HTERT RPE-1 (cell line): Measurements from ENCODE around the gene USP37.

Experiments used
- in situ Hi-C: fragments of 300-500 bp; cut with MboI; formaldehyde crosslinking; loops from 4 replicates; pipeline ENCODE4 v1.14.3; 2020; ENCODE audit warnings: low sequenced_read_pairs

The USP37 gene

DNA sequence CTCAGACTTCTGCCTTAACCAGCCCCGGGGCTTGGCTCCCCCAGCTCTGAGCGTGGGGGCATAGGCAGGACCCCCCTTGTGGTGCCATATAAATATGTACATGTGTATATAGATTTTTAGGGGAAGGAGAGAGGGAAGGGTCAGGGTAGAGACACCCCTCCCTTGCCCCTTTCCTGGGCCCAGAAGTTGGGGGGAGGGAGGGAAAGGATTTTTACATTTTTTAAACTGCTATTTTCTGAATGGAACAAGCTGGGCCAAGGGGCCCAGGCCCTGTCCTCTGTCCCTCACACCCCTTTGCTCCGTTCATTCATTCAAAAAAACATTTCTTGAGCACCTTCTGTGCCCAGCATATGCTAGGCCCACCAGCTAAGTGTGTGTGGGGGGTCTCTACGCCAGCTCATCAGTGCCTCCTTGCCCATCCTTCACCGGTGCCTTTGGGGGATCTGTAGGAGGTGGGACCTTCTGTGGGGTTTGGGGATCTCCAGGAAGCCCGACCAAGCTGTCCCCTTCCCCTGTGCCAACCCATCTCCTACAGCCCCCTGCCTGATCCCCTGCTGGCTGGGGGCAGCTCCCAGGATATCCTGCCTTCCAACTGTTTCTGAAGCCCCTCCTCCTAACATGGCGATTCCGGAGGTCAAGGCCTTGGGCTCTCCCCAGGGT is 162.9 kb downstream of the USP37 start:
- in situ Hi-C loops, result no loop called here

DNA sequence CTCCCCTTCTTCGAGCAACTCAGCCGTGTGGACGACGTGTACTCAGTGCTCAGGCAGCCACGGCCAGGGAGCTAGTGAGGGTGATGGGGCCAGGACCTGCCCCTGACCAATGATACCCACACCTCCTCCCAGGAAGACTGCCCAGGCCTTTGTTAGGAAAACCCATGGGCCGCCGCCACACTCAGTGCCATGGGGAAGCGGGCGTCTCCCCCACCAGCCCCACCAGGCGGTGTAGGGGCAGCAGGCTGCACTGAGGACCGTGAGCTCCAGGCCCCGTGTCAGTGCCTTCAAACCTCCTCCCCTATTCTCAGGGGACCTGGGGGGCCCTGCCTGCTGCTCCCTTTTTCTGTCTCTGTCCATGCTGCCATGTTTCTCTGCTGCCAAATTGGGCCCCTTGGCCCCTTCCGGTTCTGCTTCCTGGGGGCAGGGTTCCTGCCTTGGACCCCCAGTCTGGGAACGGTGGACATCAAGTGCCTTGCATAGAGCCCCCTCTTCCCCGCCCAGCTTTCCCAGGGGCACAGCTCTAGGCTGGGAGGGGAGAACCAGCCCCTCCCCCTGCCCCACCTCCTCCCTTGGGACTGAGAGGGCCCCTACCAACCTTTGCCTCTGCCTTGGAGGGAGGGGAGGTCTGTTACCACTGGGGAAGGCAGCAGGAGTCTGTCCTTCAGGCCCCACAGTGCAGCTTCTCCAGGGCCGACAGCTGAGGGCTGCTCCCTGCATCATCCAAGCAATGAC is 163.6 kb downstream of the USP37 start:
- in situ Hi-C loops, result no loop called here

DNA sequence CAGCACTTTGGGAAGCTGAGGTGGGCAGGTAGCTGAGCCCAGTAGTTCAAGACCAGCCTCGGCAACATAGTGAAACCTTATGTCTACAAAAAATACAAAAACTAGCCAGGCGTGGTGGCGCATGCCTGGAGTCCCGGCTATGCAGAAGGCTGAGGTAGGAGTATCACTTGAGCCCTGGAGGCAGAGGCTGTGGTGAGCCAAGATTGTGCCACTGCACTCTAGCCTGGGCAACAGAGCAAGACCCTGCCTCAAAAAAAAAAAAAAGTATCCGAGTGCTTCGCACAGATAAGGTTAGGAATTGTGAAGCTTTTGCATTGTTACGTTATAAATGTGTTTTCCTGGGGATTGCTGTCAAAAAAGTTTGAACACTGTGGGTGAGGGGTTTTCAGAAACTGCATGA is 164.3 kb downstream of the USP37 start:
- in situ Hi-C loops, result no loop called here

DNA sequence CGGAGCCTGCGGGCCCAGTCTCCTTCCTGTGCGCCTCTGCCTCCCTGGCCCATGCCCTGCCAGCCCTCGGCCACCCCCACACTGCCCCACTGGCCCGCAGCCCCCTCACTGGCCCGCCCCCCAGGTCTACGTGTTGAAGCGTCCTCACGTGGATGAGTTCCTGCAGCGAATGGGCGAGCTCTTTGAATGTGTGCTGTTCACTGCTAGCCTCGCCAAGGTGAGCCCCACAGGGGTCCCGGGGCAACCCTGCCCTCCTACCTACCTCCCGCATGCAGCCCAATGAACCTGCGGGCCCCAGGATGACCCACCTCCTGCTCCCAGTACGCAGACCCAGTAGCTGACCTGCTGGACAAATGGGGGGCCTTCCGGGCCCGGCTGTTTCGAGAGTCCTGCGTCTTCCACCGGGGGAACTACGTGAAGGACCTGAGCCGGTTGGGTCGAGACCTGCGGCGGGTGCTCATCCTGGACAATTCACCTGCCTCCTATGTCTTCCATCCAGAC is 165.2 kb downstream of the USP37 start:
- in situ Hi-C loops, result no loop called here

DNA sequence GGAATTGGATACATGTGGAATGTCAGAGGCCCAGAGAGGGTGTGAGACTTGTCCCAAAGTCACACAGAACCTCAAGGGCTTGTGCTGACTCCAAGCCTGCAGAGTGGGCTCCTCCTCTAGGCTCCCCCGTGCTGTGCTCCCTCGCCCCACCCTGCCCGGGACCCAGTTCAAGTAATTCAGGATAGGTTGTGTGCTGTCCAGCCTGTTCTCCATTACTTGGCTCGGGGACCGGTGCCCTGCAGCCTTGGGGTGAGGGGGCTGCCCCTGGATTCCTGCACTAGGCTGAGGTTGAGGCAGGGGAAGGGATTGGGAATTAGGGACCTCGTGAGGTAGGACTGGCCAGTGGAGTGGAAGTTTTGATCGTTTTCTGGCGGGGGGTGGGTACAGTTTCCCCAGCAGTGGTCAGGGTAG is 165.7 kb downstream of the USP37 start:
- in situ Hi-C loops, result no loop called here

DNA sequence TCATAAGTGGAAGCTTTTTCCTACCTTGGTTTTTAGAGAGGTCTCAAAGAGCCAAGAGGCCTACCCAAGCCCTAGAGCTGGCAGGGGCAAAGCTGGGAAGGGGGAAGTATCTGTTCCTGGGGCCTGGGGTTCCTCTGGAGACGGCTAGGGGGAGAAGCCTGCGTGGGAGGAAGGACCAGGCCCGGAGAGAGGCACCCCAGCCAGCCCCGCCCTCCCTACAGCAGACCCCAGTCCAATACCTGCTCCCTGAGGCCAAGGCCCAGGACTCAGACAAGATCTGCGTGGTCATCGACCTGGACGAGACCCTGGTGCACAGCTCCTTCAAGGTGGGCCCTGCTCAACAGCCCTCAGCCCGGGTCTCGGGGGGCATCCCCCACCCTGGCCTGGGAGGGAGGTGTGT is 166.3 kb downstream of the USP37 start:
- in situ Hi-C loops, result no loop called here

DNA sequence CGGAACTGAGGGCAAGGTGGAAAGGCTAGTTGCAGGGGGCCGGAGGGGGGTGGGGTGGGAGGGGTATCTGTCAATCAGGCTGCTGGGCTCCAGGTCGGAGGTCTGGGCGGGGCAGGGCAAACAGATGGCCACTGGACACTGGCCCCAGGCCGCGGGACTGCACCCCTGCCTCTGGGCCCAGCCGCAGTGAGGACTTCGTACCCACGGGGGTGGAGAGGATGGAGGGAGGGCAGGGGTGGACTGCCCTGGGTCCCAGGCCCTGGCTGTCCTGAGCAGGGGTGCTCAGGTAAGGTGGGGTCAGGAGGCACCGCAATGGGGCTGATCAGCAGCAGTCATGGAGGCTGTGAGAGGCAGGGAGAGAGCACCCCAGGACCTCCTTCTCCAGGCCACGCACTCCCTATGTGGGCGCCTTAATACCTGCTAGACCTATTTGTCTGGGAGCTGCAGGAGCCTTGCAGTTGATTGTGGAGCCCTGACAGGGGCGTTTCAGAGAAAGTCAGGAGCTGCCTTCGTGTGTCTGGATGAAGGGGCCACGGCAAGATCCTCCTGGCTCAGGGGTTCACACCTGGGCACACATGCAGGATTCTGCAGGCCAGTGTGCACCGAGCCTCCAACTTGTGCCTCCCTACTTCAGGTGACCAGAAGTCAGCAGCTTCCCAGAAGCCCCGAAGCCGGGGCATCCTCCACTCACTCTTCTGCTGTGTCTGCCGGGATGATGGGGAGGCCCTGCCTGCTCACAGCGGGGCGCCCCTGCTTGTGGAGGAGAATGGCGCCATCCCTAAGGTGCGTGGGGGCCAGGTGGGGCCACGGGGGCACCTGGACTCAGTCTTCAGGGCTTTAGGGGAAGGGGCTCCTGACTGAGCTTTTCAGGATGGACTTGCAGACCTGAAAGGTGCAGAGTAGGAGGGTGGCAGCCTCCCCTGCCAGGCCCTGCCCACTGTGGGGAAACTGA is 166.9 kb downstream of the USP37 start:
- in situ Hi-C loops, result no loop called here
